NCI-H2029 treated with DMSO at 0.1 percent for 48 hours (cell line): Measurements from ENCODE around the gene KCNK5.
A peak's percentile ranks its signal among the peaks of the same experiment; 100 is the strongest.

Experiments used
- DNase-seq: peaks from one replicate; lab custom pipeline; 2025; lab: John Stamatoyannopoulos, UW

Gene KCNK5

GRCh38 chr6:39197922-39198500 is 31.3 kb downstream of the KCNK5 start:
- no peak for DNase-seq

- DNase-seq = no peak
Measured at GRCh38 chr6:39197521-39197920, 31.8 kb downstream of the KCNK5 start.

GRCh38 chr6:39196673-39197091 is 32.6 kb downstream of the KCNK5 start:
- DNase-seq = no peak

- no peak for DNase-seq
Measured at GRCh38 chr6:39195792-39196385, 33.4 kb downstream of the KCNK5 start.

- no peak for DNase-seq
Measured at GRCh38 chr6:39194466-39194865, 34.8 kb downstream of the KCNK5 start.

- DNase-seq = no peak
Measured at GRCh38 chr6:39193201-39193791, 36.0 kb downstream of the KCNK5 start.

GRCh38 chr6:39192736-39193135 is 36.5 kb downstream of the KCNK5 start:
- DNase-seq = no peak

GRCh38 chr6:39191236-39191930 is 37.9 kb downstream of the KCNK5 start:
- DNase-seq = no peak

GRCh38 chr6:39190545-39191235 is 38.6 kb downstream of the KCNK5 start:
- no peak for DNase-seq

- DNase-seq = no peak
Measured at GRCh38 chr6:39189915-39190544, 39.2 kb downstream of the KCNK5 start.

- no peak for DNase-seq
Measured at GRCh38 chr6:39189131-39189530, 40.1 kb downstream of the KCNK5 start.

- no peak for DNase-seq
Measured at GRCh38 chr6:39188571-39188970, 40.7 kb downstream of the KCNK5 start.

- DNase-seq = no peak
Measured at GRCh38 chr6:39188098-39188450, 41.2 kb downstream of the KCNK5 start.

- peak; percentile 87 for DNase-seq
Measured at GRCh38 chr6:39184906-39185580, 44.2 kb downstream of the KCNK5 start.

GRCh38 chr6:39182604-39183003 is 46.7 kb downstream of the KCNK5 start:
- DNase-seq = peak; percentile 63

- DNase-seq = no peak
Measured at GRCh38 chr6:39181826-39182225, 47.4 kb downstream of the KCNK5 start.

- DNase-seq = no peak
Measured at GRCh38 chr6:39181333-39181732, 47.9 kb downstream of the KCNK5 start.

- DNase-seq = no peak
Measured at GRCh38 chr6:39178804-39179203, 50.5 kb downstream of the KCNK5 start.

- no peak for DNase-seq
Measured at GRCh38 chr6:39178235-39178634, 51.0 kb downstream of the KCNK5 start.

GRCh38 chr6:39177130-39177529 is 52.1 kb downstream of the KCNK5 start:
- DNase-seq = no peak

- no peak for DNase-seq
Measured at GRCh38 chr6:39173270-39173669, 56.0 kb downstream of the KCNK5 start.

- no peak for DNase-seq
Measured at GRCh38 chr6:39172377-39172757, 56.9 kb downstream of the KCNK5 start.
